Esophagus squamous epithelium (tissue), 5 donors: ENCODE results near the gene CCDC180. TPM values are rescaled to one million over a fixed set of nuclear protein-coding genes. Genes with fewer than 3 reads are reported as not detected.

ENCODE experiments used
- DNase-seq: peaks from one replicate; lab custom pipeline; 2025; lab: John Stamatoyannopoulos, UW
- H3K27ac ChIP-seq, 4 donors: fragments of 200-600 bp; sonication (generic); one replicate each; pipeline ENCODE4 v1.5.1; 2016 to 2019; ENCODE audit warnings: mild to moderate bottlenecking in 1 of 4
- H3K27me3 ChIP-seq, 4 donors: fragments of 200-600 bp; sonication (generic); 1 replicate in 3 of 4; 2 replicates in 1 of 4; pipeline versions ENCODE4 v1.5.1 to v1.6.0; 2017 to 2021; ENCODE audit warnings: antibody characterized with exemption in 1 of 4
- H3K36me3 ChIP-seq, 3 donors: fragments of 200-600 bp; sonication (generic); one replicate each; pipeline ENCODE4 v1.5.1; 2016 to 2019
- H3K4me1 ChIP-seq, 3 donors: fragments of 200-600 bp; sonication (generic); one replicate each; pipeline ENCODE4 v1.5.1; 2017 to 2019
- H3K4me3 ChIP-seq, 4 donors: fragments of 200-600 bp; sonication (generic); 1 replicate in 3 of 4; 2 replicates in 1 of 4; pipeline ENCODE4 v1.5.1; 2016 to 2019; ENCODE audit warnings: mild to moderate bottlenecking in 2 of 4, moderate library complexity in 1 of 4
- H3K9me3 ChIP-seq, 3 donors: fragments of 200-600 bp; sonication (generic); one replicate each; pipeline ENCODE4 v1.5.1; 2016 to 2019
- CTCF ChIP-seq, 6 experiments: fragments of 450-650 bp in 4 of 6; fragments of 200-600 bp in 2 of 6; sonication (generic) in 2 of 6; IDR thresholded peaks; one replicate each; pipeline ENCODE4 v1.5.1; 2016 to 2019; ENCODE audit warnings: antibody characterized with exemption in 6 of 6, mild to moderate bottlenecking in 4 of 6, moderate library complexity in 4 of 6
- POLR2A ChIP-seq, 4 donors: fragments of 450-650 bp; IDR thresholded peaks; one replicate each; pipeline ENCODE4 v1.6.1; 2017; ENCODE audit warnings: antibody characterized with exemption in 4 of 4, mild to moderate bottlenecking in 4 of 4, moderate library complexity in 3 of 4
- WGBS, 2 donors: methylation state at CpG; one replicate each; pipeline ENCODE4 v1.1.5; 2018; 5-methylcytosine and 5-hydroxymethylcytosine counted together
- intact Hi-C: fragments of 100-400 bp; cut with DNase I; formaldehyde crosslinking; loops from one replicate; pipeline ENCODE4 v1.15.0; 2022
- total RNA-seq, 4 donors: library from RNA; depleted of rRNA; stranded (reverse); fragments of >200 nt; gene quantifications; one replicate each; pipeline ENCODE4 v1.1.0, GENCODE V29; 2016
- donor health status: DM: yes; HTN: yes; CAD: no.

The CCDC180 gene
- total RNA-seq, 4 donors from 2014 or later: 0.88 to 4.8 (median 2.7) TPM; not detected in 1

GRCh38 chr9:97319395-97319794 is 11.9 kb downstream of the CCDC180 start:
- no peak for DNase-seq
- Histone ChIP-seq H3K27ac (no peak overlapping the region), H3K9me3 (no peaks in the 10 kb centered on the region), H3K4me1 (no peaks in the 10 kb centered on the region), H3K27me3 (no peaks in the 10 kb centered on the region), H3K36me3 (peaks cover 0 to 91% (median 0%) of the 10 kb centered on the region in 3 donors), H3K4me3 (no peak overlapping the region)
- 60 to 66% methylated on average over 2 of the region's 2 CpGs for WGBS, 2 donors
- intact Hi-C loops: no loop called here
- TF ChIP-seq POLR2A (IDR thresholded peaks at IDR 0.05): no peak
- no peak for TF ChIP-seq CTCF (IDR thresholded peaks at IDR 0.05)

GRCh38 chr9:97320080-97320642 is 12.7 kb downstream of the CCDC180 start:
- intact Hi-C loops: no loop called here
- no peak for DNase-seq
- Histone ChIP-seq H3K36me3 (peaks cover 0 to 88% (median 0%) of the 10 kb centered on the region in 3 donors), H3K27me3 (no peaks in the 10 kb centered on the region), H3K4me3 (no peak overlapping the region), H3K27ac (no peak overlapping the region), H3K9me3 (no peaks in the 10 kb centered on the region), H3K4me1 (no peaks in the 10 kb centered on the region)
- no peak for TF ChIP-seq POLR2A (IDR thresholded peaks at IDR 0.05)
- TF ChIP-seq CTCF (IDR thresholded peaks at IDR 0.05): no peak
- 66 to 75% methylated on average over 2 of the region's 5 CpGs for WGBS, 2 donors

GRCh38 chr9:97321251-97321650 is 13.8 kb downstream of the CCDC180 start:
- TF ChIP-seq POLR2A (IDR thresholded peaks at IDR 0.05) (no peak), CTCF (IDR thresholded peaks at IDR 0.05) (no peak)
- intact Hi-C loops: no loop called here
- WGBS, 2 donors: 71 to 86% methylated on average over 1 of the region's 1 CpG

GRCh38 chr9:97321691-97322090 is 14.2 kb downstream of the CCDC180 start:
- Histone ChIP-seq H3K9me3 (no peaks in the 10 kb centered on the region), H3K4me1 (no peaks in the 10 kb centered on the region), H3K4me3 (no peak overlapping the region), H3K36me3 (peaks cover 0 to 88% (median 0%) of the 10 kb centered on the region in 3 donors), H3K27me3 (no peaks in the 10 kb centered on the region), H3K27ac (no peak overlapping the region)
- DNase-seq: no peak
- intact Hi-C loops: no loop called here
- 63 to 73% methylated on average over 4 of the region's 4 CpGs for WGBS, 2 donors
- TF ChIP-seq POLR2A (IDR thresholded peaks at IDR 0.05) (no peak), CTCF (IDR thresholded peaks at IDR 0.05) (no peak)

More at GRCh38 chr9:97321251-97321650, 13.8 kb downstream of the CCDC180 start:
- no peaks in the 10 kb centered on the region for H3K27me3 ChIP-seq
- peaks cover 0 to 88% (median 0%) of the 10 kb centered on the region in 3 donors for H3K36me3 ChIP-seq
- no peaks in the 10 kb centered on the region for H3K9me3 ChIP-seq
- no peak overlapping the region for H3K27ac ChIP-seq
- no peaks in the 10 kb centered on the region for H3K4me1 ChIP-seq
- DNase-seq: no peak
- H3K4me3 ChIP-seq: no peak overlapping the region

- no peaks in the 10 kb centered on the region for H3K9me3 ChIP-seq
- WGBS, 2 donors: 72 to 84% methylated on average over 1 of the region's 1 CpG
- intact Hi-C loops: no loop called here
- H3K4me1 ChIP-seq: no peaks in the 10 kb centered on the region
- H3K27ac ChIP-seq: no peak overlapping the region
- no peaks in the 10 kb centered on the region for H3K27me3 ChIP-seq
- no peak for DNase-seq
- TF ChIP-seq POLR2A (IDR thresholded peaks at IDR 0.05): no peak
- no peak for TF ChIP-seq CTCF (IDR thresholded peaks at IDR 0.05)
- H3K36me3 ChIP-seq: peaks cover 0 to 88% (median 0%) of the 10 kb centered on the region in 3 donors
- H3K4me3 ChIP-seq: no peak overlapping the region
Observed at GRCh38 chr9:97322105-97322504, 14.6 kb downstream of the CCDC180 start.
